Stimulated activated CD8-positive, alpha-beta memory T cell treated with anti-CD3 and anti-CD28 coated beads, Interleukin-2, amount 100 ng/mL, for 1 hour (primary cell): Measurements from ENCODE around the gene DYNC1I1.

Experiments used
- DNase-seq, 2 donors: peaks; one replicate each; pipeline ENCODE4 v3.0.0-alpha.2; 2020; ENCODE audit warnings: low read depth in 2 of 2

DYNC1I1 gene

GRCh38 chr7:95772298-95772770, at the start of gene DYNC1I1:
DYNC1I1 (plus strand) TSS chr7:95772554; CDS start chr7:95804730, 32,176 bp downstream.
- DNase-seq, result no peak

DNA sequence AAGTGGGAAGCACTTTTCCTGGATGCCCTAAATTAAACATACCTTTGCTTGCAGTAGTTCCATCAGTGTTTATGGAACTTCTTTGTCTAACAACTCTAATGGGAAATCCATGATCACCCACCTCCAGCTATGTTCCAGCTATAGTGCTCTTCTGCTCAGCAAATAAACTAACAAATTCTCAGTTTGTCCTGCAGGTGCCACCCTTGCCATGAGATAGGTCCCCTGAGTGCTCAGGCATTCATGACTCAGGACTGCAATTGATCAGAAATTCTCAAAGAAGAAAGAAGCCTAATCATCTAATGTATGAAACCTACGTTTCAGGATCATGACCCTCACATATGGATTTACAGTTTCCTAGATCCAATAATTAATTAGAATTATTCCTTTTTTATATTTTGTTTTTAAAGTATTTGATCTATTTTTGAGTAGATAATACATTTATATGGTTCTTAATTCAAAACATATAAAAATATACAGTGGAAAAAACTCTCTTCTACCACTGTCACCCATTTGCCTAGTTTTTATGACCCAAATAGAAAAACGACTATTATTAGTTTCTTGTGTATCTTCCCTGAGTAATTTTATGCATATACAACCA, 48.7 kb upstream of the DYNC1I1 start:
- no peak for DNase-seq

GRCh38 chr7:95725205-95725604, 47.1 kb upstream of the DYNC1I1 start:
- DNase-seq, result no peak

DNA sequence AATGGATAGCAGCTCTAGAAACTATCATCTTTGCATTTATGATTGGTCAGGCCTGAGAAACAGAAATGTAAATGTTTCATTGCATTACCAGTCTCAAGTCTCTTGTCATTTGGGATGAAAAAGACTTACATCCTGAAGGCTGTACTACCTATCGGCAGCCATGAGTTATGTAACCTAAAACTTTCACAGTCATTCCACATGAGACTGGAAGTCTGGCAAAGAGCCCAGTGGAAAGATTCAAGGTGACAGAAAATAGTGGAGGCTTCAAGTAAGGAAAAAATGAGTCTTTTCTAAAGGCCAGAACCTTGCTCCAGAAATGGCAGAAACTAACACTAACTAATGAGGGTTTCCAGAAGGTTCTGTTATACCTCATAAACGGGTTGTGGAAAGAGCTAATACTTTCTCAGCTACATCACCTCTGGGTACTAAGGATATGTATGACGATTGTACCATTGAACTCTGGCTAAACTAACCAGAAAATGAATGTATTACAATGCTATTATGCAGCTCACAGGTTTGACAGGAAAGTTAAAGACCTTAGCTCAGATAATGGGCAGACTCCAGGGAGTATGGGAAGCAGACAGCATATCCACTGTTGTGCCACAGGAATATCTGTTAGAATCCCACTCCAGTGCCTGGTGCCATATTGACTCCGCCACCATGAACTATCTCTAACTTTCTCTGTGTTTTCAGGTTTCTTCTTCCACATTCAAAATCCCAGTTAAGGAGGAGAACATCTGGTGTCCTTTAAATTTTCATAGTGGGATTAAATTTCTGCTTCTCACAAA, 41.7 kb upstream of the DYNC1I1 start:
- no peak for DNase-seq

GRCh38 chr7:95736635-95737034, 35.7 kb upstream of the DYNC1I1 start:
- DNase-seq, result no peak

DNA sequence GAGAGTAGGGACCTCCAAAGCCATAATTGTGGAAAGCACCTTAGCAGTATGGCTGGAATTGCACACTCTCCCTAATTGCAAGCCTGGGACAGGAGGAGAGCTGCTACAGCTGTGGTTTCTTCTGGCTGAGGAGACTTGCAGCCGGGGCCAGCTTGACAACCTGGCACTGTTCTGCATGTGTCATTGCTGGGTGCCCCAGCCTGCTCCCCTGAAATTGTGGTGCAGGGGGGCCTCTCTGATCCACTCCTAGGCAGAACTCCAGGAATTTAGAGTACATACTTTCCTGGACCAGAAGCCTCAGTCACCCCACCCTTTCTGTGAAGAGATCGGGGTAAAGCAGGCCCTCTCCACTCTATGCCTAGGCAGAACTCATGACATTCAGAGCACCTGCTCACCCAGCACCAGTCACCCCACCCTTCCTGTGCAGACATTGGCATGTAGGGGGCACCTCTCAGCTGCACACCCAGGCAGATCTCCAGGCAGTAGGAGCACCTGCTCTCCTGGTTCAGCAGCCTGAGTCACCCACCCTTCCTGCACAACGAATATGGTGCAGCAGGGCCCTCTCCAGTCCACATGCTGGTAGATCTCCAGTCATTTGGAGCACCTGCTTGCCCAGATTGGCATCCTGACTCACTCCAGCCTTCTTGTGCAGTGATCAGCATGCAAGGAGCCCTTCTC, 34.4 kb upstream of the DYNC1I1 start:
- DNase-seq, result no peak

- no peak for DNase-seq
Measured at GRCh38 chr7:95749044-95749443, 23.3 kb upstream of the DYNC1I1 start.

DNA sequence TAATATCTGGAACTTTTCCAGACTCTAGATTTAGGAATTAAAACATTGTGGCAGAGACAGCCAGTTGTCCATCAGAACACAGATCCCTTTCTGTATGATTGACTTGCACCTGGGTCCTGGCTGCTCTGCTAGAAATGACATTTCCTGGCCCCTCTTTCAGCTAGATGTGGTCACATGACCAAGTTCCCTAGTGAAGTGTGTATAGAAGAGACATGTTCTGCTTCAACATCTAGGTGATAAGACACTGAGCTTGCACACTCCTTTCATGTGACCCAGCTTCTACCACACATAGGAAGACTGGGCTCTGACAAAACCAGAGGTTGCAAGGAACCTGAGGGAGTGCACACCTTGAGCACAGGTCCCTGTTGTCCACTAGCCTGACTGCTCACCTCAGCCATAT, 22.8 kb upstream of the DYNC1I1 start:
- DNase-seq, result no peak

GRCh38 chr7:95753440-95753839, 18.9 kb upstream of the DYNC1I1 start:
- no peak for DNase-seq

GRCh38 chr7:95755277-95755934, 16.9 kb upstream of the DYNC1I1 start:
- DNase-seq, result no peak

DNA sequence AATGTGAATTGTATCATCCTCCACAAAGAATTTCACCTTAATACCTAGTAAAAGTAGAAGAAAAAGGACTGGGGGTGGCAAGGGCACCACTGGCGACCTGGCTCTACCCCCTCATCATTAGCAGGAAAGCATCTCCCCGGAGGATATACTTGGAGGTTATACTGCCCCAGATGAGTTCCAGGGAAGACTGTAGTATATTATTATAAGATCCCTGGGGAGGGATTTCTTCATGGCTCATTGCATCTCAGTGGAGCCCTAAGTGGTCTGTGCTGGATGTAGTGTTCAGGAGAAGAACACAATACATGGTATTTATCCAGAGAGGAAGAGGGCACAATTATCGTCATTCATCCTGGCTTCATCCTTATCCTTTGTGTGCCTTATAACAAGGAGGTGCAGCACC, 14.2 kb upstream of the DYNC1I1 start:
- DNase-seq, result no peak

DNA sequence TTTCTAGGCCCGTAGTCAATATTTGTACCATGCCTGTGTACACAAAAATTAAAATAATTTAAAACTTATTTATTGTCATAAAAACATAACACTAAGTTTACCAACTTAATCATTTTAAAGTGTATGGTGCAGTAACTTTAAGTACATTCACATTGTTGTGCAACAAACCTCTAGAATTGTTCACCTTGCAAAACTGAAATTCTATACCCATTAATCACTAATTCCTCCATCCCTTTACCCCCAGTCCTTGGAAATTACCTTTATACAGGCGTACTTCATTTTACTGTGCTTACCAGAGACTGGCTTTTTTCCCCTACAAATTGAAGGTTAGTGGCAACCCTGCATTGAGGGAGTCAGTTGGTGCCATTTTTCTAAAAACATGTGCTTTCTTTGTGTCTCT, 6.3 kb upstream of the DYNC1I1 start:
- DNase-seq, result no peak

DNA sequence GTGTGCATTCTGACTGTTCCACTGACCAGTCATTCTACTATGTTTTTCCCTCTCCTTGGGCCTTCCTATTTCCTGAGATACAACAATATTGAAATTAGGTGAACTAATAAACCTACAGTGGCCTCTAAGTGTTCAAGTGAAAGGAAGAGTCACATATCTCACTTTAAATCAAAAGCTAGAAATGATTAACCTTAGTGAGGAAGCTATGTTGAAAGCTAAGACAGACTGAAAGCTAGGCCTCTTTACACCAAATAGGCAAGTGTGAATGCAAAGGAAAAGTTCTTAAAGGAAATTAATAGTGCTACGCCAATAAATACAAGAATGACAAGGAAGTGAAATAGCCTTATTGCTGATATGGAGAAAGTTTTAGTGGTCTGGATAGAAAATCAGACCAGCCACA, 5.7 kb upstream of the DYNC1I1 start:
- DNase-seq, result no peak

DNA sequence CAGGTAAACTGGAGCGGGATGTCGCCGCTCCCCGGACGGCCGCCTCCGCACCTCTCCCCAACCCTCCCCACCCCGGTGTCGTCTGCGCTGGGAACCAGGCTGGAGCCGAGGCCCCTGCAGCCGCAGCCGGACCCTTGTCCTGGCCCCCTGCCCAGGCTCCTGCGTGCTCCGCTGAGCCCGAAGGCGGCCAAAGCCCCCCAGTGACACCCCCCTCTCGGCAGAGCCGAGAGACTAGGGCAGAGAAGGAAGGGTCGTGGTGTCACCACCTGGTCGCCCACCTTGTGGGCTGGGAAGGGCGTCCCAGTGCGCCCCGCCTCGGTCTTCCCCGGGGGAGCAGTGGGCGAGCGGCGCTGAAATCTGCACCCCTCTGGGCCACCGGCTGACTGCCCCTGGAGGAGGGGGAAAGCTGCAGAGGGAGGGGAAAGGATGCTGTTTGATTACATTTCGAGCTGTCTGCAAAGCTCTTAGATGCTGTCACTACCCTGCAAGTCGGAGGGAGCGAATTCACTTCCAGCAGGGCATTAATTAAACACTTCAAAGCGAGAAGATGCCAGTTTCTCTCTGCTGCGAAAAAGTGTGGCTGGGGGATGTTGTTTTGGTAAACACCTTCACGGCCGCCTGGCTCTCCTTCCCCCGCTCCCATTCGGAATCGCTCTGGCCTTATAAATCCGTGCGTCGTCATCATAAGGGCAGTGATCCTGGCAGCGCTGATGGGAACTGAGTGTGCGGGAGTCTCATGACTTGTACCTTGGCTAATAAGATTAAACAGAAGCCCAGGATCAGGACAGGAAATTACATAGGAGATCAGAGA, 622 bp downstream of the DYNC1I1 start:
- DNase-seq, result no peak

DNA sequence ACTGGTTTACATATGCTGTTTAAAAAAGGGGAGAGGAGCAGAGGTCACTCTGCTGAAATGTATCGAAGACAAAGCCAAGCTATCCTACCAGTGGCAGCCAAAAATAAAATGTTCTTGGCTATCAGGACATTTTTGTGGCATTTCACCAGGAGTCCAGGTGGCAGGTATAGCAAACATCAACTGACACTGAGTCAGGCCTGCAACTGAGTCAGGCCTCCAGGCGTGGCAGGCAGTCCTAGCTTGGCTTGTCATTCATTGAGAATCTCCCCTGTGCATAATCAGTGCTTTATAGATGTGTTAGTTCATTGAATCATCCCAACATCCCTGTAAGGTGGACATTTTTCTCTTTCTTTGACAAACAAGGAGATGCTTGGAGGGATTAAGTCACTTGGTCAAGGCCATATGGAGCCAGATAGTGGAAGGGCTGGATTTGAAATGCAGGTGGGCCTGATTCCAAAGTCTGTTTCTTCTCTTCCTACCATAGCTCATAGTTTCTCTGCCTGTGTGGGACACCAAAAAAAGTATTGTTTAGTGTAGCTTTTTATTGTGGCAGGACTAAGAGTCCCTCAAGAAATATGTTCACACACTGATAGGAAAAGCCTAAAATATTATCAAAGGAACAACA, 4.3 kb downstream of the DYNC1I1 start:
- DNase-seq, result no peak

DNA sequence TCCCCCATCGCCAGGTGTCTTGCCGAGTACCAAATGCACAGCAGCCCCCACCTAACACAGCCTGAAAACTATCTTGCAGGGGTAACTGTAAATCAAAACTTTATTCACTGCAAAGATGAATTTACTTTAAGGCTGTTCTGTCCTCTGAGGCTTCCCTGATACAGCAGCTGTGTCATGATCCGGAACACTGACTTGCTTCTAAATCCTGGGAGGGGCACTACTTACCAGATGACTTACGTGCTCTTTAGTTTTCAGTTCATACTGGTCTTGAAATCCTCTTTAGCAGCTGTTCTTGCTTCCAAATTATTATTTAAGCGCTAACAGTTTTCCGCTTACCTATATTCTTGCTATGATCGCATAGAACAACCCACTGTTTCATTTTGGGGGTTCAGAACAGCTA, 4.9 kb downstream of the DYNC1I1 start:
- DNase-seq, result no peak

DNA sequence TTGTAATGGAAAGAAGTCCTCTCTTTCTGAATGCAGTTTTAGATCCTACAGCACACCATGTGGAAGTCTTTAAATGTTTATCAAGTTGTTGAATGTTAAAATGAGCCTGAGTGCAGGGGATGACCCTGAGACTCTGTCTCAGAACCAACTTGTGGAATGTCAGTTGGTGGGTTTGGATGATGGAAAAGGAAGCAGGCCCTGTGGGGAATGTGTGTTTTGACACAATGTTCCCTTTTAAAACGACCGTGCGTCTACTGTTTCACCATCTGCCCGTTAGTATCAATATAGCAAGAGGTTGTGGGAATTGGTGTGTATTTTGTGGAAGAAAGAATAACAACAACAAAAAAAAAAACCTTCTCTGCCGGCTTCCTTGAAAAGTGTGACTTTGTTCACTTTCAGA, 8.3 kb downstream of the DYNC1I1 start:
- DNase-seq, result no peak

DNA sequence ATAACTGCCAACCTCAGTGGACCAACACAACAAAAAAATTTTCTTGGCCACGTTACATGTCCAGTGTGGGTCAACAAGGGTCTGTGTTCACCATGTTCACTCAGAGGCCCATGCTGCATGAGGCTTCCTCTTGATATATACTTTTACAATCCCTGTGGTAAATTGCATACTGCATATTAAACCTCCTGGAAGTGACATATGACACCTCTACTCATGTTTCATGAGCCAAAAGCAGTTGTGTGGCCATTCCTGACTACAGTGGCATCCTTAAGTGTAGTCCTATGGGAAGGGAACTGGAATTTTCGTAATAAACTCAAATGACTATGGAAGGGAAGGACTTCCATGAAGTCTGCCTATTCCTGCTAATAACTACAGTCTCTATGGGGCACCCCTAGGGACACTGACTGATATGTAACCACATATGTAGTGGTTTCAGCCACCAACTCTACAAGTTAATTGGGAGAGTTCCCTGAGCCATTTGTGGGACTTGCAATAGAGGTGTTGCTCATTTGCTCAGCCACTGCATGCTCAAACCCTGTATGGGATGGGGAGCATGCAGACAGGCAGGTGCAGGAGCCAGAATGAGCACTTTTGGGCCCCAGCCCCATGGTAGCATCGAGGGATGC, 9.7 kb downstream of the DYNC1I1 start:
- no peak for DNase-seq

DNA sequence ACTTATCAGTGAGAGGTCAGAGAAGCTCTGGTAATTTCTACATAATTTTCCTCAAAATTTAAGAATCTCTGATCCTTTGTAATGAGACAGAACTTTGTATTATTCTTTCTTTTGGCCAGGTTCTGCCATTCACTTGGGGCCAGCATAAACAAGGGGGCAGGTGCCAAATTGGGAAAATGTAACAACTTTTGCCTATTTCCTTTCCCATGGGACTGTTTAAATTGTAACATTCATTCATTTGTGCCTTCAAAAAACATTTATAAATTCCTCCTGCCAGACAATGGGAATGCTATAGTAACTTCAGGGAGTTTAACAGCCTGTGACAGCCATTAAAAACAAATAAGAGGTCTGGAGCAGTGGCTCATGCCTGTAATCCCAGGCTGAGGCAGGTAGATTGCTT, 12.4 kb downstream of the DYNC1I1 start:
- DNase-seq, result no peak

DNA sequence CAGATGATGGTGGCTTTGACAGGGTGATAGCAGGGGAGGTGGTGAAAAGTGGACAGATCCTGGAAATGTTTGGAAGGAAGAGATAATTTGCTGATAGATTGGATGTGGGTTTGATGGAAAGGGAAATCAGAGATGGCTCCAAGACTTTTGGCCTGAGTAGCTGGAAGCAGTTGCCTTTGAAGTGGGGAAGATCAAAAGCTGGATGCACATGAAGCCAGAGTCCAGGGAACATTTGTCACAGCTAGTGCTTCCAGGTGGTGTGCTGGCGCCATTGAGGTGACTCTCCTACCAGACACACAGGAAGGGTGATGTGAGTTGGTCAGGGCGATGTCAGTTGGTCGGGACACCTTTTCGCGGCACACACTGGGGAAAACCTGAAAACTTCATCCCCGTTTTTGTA, 15.9 kb downstream of the DYNC1I1 start:
- DNase-seq, result no peak

GRCh38 chr7:95788884-95789283, 16.5 kb downstream of the DYNC1I1 start:
- no peak for DNase-seq
